HL-60/S4 treated with phorbol 12-myristate 13-acetate at 8.2 ng/mL for 4 days and 3 days (cell line): ENCODE results near the gene HPX.

Source experiments
- in situ Hi-C: fragments of 300-500 bp; cut with MboI; formaldehyde crosslinking; loops from 2 replicates; pipeline ENCODE4 v1.15.0; 2022; ENCODE audit warnings: low sequenced_read_pairs

HPX gene

GRCh38 chr11:6468712-6469495 is 28.1 kb upstream of the HPX start:
- in situ Hi-C loops: no loop called here

GRCh38 chr11:6459099-6459450 is 18.3 kb upstream of the HPX start:
- in situ Hi-C loops: no loop called here

- in situ Hi-C loops: no loop called here
Measured at GRCh38 chr11:6458352-6459098, 17.7 kb upstream of the HPX start.

GRCh38 chr11:6457581-6458320 is 17.0 kb upstream of the HPX start:
- in situ Hi-C loops: no loop called here

- in situ Hi-C loops: no loop called here
Measured at GRCh38 chr11:6456361-6457073, 15.7 kb upstream of the HPX start.

GRCh38 chr11:6455070-6455469 is 14.3 kb upstream of the HPX start:
- in situ Hi-C loops: no loop called here

GRCh38 chr11:6453152-6453551 is 12.4 kb upstream of the HPX start:
- in situ Hi-C loops: no loop called here

GRCh38 chr11:6452219-6452618 is 11.4 kb upstream of the HPX start:
- in situ Hi-C loops: no loop called here

- in situ Hi-C loops: no loop called here
Measured at GRCh38 chr11:6448574-6448973, 7.8 kb upstream of the HPX start.

- in situ Hi-C loops: no loop called here
Measured at GRCh38 chr11:6443269-6444003, 2.6 kb upstream of the HPX start.

- in situ Hi-C loops: no loop called here
Measured at GRCh38 chr11:6442441-6442840, 1.7 kb upstream of the HPX start.

GRCh38 chr11:6438979-6439571 is 1.7 kb downstream of the HPX start:
- in situ Hi-C loops: no loop called here

- in situ Hi-C loops: no loop called here
Measured at GRCh38 chr11:6437993-6438392, 2.8 kb downstream of the HPX start.

- in situ Hi-C loops: no loop called here
Measured at GRCh38 chr11:6437423-6437822, 3.4 kb downstream of the HPX start.

- in situ Hi-C loops: no loop called here
Measured at GRCh38 chr11:6433998-6434660, 6.7 kb downstream of the HPX start.

GRCh38 chr11:6431861-6432260 is 8.9 kb downstream of the HPX start:
- in situ Hi-C loops: no loop called here

- in situ Hi-C loops: no loop called here
Measured at GRCh38 chr11:6427516-6427915, 13.3 kb downstream of the HPX start.

- in situ Hi-C loops: no loop called here
Measured at GRCh38 chr11:6420677-6421076, 20.1 kb downstream of the HPX start.

- in situ Hi-C loops: no loop called here
Measured at GRCh38 chr11:6419009-6419631, 21.7 kb downstream of the HPX start, which contains the start of gene APBB1. Gene APBB1 (minus strand): TSS chr11:6419094. CDS start chr11:6411347, 7,747 bp downstream.
